MCF 10A (cell line): ENCODE data around the gene NOC2L. TPM values are rescaled to one million over a fixed set of nuclear protein-coding genes. Genes with fewer than 3 reads are reported as not detected.

Source experiments
- BruUV-seq: library from RNA; stranded (reverse); fragments of 400-500 nt; replicated peaks from 2 replicates; lab custom pipeline; 2021; lab: Mats Ljungman, UMichigan
- CTCF ChIA-PET: fragments of 300-600 bp; sonication (Branson Sonifier 250); formaldehyde crosslinking; extraction: SDS; loops from one replicate; lab custom pipeline; 2021; ENCODE audit warnings: antibody characterized with exemption, inconsistent platforms; lab: Yijun Ruan, JAX
- POLR2A ChIA-PET: fragments of 300-600, 350-650 bp; sonication (Branson Sonifier 250); formaldehyde crosslinking; extraction: SDS; loops from one replicate; lab custom pipeline; 2020; ENCODE audit warnings: antibody characterized with exemption, inconsistent platforms; lab: Yijun Ruan, JAX
- DNase-seq: peaks from one replicate; pipeline ENCODE4 v3.0.0-alpha.2; 2018; ENCODE audit not compliant: unreplicated experiment
- H3K27ac Mint-ChIP-seq: one replicate; pipeline ENCODE4 v1.8.0; 2022; ENCODE audit warnings: mild to moderate bottlenecking, low read depth, mixed read lengths; ENCODE audit not compliant: unreplicated experiment
- H3K27me3 Mint-ChIP-seq: one replicate; pipeline ENCODE4 v1.8.0; 2022; ENCODE audit warnings: mixed read lengths; ENCODE audit not compliant: insufficient read depth, unreplicated experiment
- H3K36me3 Mint-ChIP-seq: one replicate; pipeline ENCODE4 v1.8.0; 2022; ENCODE audit warnings: mild to moderate bottlenecking, moderate library complexity, mixed read lengths; ENCODE audit not compliant: insufficient read depth, unreplicated experiment
- H3K4me1 Mint-ChIP-seq: one replicate; pipeline ENCODE4 v1.8.0; 2022; ENCODE audit warnings: mixed read lengths; ENCODE audit not compliant: insufficient read depth, unreplicated experiment
- H3K4me3 Mint-ChIP-seq: one replicate; pipeline ENCODE4 v1.8.0; 2022; ENCODE audit warnings: mild to moderate bottlenecking, moderate library complexity, mixed read lengths; ENCODE audit not compliant: unreplicated experiment
- H3K9me3 Mint-ChIP-seq: one replicate; pipeline ENCODE4 v1.8.0; 2022; ENCODE audit warnings: mixed read lengths; ENCODE audit not compliant: unreplicated experiment
- intact Hi-C: fragments of 100-400 bp; cut with micrococcal nuclease; formaldehyde crosslinking; loops from 2 replicates; pipeline ENCODE4 v1.14.1; 2022
- total RNA-seq: library from RNA; stranded (reverse); gene quantifications from 2 replicates; pipeline ENCODE4 v1.2.3, GENCODE V29; 2022
- TF ChIP-seq, protein P1 (sequence below): fragments of 200-600 bp; IDR thresholded peaks from one replicate; pipeline ENCODE4 v1.8.0; 2022; ENCODE audit warnings: antibody characterized with exemption, mild to moderate bottlenecking; ENCODE audit not compliant: unreplicated experiment

The NOC2L gene
- total RNA-seq, 1 experiment from 2014 or later, result 136 TPM

DNA sequence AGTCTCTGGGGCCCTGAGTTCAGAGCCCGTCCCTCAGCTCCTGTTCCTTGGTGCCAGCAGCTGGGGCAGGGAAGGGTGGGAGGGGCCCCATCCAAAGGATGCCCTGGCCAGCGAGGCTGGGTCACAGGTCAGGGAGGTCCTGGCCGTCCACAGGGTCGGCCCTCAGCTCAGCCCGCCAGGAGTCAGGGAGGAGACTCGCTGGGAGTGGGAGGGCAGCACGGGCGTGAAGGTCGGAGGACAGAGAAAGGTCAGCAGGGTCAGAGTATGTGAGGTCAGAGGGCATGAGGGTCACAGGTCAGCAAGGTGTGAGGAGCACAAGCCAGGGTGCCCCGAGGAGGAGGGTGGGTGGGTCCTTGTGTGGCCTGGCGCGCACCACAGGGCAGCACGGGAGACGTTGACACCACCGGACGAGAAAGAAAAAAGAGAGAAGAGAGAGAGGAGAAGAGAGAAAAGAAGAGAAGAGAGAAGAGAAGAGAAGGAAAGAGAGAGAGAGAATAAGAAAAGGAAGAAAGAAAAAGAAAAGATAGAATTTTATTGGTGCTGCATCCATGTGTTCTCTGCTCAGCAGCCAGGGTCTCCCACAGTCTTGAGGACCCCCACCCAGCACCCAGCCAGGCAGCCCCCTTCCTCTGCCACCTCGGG is 15.8 kb upstream of the NOC2L start:
- intact Hi-C loops, result loop anchor here (2.0 kb wide), 1 partner anchor 70 kb away; no protein-coding TSS in a partner anchor
- Mint-ChIP-seq H3K27me3 (no peaks in the 10 kb centered on the region), H3K9me3 (no peaks in the 10 kb centered on the region), H3K36me3 (no peaks in the 10 kb centered on the region), H3K27ac (no peak overlapping the region), H3K4me1 (peaks cover 6% of the 10 kb centered on the region), H3K4me3 (no peak overlapping the region)
- ChIA-PET CTCF (interaction anchor here (1.9 to 2.2 kb wide), 2 partner anchors 10 to 89 kb away, joined by 5 to 10 read pairs; no protein-coding TSS in a partner anchor), POLR2A (no interaction called here)
- no TSS peak for BruUV-seq
- TF ChIP-seq, protein P1, sequence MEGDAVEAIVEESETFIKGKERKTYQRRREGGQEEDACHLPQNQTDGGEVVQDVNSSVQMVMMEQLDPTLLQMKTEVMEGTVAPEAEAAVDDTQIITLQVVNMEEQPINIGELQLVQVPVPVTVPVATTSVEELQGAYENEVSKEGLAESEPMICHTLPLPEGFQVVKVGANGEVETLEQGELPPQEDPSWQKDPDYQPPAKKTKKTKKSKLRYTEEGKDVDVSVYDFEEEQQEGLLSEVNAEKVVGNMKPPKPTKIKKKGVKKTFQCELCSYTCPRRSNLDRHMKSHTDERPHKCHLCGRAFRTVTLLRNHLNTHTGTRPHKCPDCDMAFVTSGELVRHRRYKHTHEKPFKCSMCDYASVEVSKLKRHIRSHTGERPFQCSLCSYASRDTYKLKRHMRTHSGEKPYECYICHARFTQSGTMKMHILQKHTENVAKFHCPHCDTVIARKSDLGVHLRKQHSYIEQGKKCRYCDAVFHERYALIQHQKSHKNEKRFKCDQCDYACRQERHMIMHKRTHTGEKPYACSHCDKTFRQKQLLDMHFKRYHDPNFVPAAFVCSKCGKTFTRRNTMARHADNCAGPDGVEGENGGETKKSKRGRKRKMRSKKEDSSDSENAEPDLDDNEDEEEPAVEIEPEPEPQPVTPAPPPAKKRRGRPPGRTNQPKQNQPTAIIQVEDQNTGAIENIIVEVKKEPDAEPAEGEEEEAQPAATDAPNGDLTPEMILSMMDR, result no peak
- DNase-seq, result no peak

DNA sequence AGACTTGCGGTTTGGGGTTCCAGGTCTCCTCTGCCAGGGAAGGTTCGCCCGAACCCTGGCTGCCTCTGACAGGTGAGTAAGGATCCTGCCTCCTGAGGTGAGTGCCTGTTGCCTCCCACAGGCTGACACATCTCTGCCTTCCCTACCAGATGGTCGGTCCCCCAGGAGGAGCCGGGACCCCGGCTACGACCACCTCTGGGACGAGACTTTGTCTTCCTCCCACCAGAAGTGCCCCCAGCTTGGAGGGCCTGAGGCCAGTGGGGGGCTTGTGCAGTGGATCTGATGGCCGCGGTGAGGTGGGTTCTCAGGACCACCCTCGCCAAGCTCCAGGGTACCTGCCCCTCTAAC is 15.2 kb upstream of the NOC2L start:
- TF ChIP-seq, protein P1, result no peak
- CTCF ChIA-PET, result interaction anchor here (2.2 kb wide), 1 partner anchor 10 kb away, joined by 5 read pairs; no protein-coding TSS in a partner anchor

DNA sequence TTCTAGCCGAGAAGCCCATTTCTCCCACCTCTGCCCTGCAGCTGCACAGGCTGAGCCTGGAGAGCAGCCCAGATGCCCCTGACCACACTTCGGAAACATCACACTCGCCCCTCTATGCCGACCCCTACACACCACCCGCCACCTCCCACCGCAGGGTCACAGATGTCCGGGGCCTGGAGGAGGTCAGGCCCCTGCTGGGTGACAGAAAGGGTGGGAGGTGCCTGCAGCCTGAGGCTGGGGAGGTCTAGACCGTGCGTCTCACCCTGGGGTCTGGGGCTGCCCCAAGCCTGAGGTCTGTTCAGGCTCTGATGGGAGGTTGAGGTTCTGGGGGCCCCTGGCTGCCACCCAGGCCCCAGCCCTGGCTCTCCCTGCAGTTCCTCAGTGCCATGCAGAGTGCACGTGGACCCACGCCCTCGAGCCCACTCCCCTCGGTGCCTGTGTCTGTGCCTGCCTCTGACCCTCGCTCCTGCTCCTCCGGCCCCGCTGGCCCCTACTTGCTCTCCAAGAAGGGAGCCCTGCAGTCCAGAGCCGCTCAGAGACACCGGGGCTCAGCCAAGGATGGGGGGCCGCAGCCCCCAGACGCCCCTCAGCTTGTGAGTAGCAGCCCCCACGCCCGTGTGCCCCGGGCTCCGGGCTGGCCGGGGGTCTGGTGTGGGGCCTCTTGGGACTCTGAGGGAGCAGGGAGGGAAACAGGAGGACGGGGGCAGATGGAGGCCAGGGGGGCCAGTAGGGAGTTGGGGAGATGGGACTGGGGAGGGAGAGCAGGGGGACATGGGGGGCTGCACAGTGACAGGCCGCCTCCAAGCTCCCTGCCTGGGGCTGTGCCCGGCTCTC is 14.6 kb upstream of the NOC2L start:
- Mint-ChIP-seq H3K27ac (no peak overlapping the region), H3K9me3 (no peaks in the 10 kb centered on the region), H3K4me1 (peaks cover 6% of the 10 kb centered on the region), H3K4me3 (no peak overlapping the region), H3K36me3 (no peaks in the 10 kb centered on the region), H3K27me3 (no peaks in the 10 kb centered on the region)
- no TSS peak for BruUV-seq
- DNase-seq, result no peak
- TF ChIP-seq, protein P1, result no peak
- ChIA-PET POLR2A (no interaction called here), CTCF (interaction anchor here (2.2 kb wide), 1 partner anchor 11 kb away, joined by 5 read pairs; no protein-coding TSS in a partner anchor)
- intact Hi-C loops, result loop anchor here (2.0 kb wide), 1 partner anchor 69 kb away; no protein-coding TSS in a partner anchor

More for the DNA sequence above, 15.2 kb upstream of the NOC2L start:
- Mint-ChIP-seq H3K27ac (no peak overlapping the region), H3K36me3 (no peaks in the 10 kb centered on the region), H3K4me3 (no peak overlapping the region), H3K27me3 (no peaks in the 10 kb centered on the region), H3K4me1 (peaks cover 6% of the 10 kb centered on the region), H3K9me3 (no peaks in the 10 kb centered on the region)
- POLR2A ChIA-PET, result no interaction called here
- BruUV-seq, result no TSS peak
- intact Hi-C loops, result loop anchor here (2.0 kb wide), 1 partner anchor 69 kb away; no protein-coding TSS in a partner anchor
- no peak for DNase-seq
